Measurements from ENCODE around the gene NFKBIL1.
A peak's percentile ranks its signal among the peaks of the same experiment; 100 is the strongest.

The NFKBIL1 gene

DNA sequence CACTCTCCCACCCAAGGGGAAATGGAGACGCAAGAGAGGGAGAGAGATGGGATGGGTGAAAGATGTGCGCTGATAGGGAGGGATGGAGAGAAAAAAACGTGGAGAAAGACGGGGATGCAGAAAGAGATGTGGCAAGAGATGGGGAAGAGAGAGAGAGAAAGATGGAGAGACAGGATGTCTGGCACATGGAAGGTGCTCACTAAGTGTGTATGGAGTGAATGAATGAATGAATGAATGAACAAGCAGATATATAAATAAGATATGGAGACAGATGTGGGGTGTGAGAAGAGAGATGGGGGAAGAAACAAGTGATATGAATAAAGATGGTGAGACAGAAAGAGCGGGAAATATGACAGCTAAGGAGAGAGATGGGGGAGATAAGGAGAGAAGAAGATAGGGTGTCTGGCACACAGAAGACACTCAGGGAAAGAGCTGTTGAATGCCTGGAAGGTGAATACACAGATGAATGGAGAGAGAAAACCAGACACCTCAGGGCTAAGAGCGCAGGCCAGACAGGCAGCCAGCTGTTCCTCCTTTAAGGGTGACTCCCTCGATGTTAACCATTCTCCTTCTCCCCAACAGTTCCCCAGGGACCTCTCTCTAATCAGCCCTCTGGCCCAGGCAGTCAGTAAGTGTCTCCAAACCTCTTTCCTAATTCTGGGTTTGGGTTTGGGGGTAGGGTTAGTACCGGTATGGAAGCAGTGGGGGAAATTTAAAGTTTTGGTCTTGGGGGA lies 28.7 kb downstream of the NFKBIL1 start:
- Histone ChIP-seq H3K4ac (ENCODE audit: low read depth, low read length) (no peak overlapping the region), H3K9ac (ENCODE audit: low read length) (no peak overlapping the region), H3K4me2 (ENCODE audit: low read length) (no peak overlapping the region), H3K56ac (ENCODE audit: low read length) (no peak overlapping the region), H2BK5ac (ENCODE audit: low read length) (no peak overlapping the region), H2BK120ac (ENCODE audit: low read depth, low read length) (no peak overlapping the region), H3K4me1 (ENCODE audit: control insufficient read depth, low read depth, low read length) (peaks cover 2% of the 10 kb centered on the region), H3K79me2 (ENCODE audit: control insufficient read depth, insufficient read depth, low read length) (no peaks in the 10 kb centered on the region), H3K27me3 (ENCODE audit: insufficient read depth, low read length, poor library complexity) (no peaks in the 10 kb centered on the region), H3K4me3 (ENCODE audit: low read length) (no peak overlapping the region), H3K18ac (ENCODE audit: low read length) (no peak overlapping the region), H4K8ac (ENCODE audit: low read depth, low read length) (no peak overlapping the region), H4K5ac (ENCODE audit: low read length) (no peak overlapping the region), H3K79me1 (ENCODE audit: low read length) (no peaks in the 10 kb centered on the region), H3K23ac (ENCODE audit: low read length) (no peak overlapping the region), H3K36me3 (ENCODE audit: control insufficient read depth, insufficient read depth, low read length) (no peaks in the 10 kb centered on the region), H3K27ac (ENCODE audit: low read depth, low read length) (no peak overlapping the region), H2AK5ac (ENCODE audit: low read length) (no peak overlapping the region), H2BK15ac (replicated peaks; ENCODE audit: low read depth) (no peak overlapping the region)
- WGBS (ENCODE audit: extremely low coverage, insufficient coverage, low lambda C conversion rate): 100% methylated on average over 2 of the region's 8 CpGs
- no peak for DNase-seq

DNA sequence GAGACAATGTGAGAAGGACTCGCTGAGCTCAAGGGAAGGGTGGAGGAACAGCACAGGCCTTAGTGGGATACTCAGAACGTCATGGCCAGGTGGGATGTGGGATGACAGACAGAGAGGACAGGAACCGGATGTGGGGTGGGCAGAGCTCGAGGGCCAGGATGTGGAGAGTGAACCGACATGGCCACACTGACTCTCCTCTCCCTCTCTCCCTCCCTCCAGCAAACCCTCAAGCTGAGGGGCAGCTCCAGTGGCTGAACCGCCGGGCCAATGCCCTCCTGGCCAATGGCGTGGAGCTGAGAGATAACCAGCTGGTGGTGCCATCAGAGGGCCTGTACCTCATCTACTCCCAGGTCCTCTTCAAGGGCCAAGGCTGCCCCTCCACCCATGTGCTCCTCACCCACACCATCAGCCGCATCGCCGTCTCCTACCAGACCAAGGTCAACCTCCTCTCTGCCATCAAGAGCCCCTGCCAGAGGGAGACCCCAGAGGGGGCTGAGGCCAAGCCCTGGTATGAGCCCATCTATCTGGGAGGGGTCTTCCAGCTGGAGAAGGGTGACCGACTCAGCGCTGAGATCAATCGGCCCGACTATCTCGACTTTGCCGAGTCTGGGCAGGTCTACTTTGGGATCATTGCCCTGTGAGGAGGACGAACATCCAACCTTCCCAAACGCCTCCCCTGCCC lies 29.6 kb downstream of the NFKBIL1 start:
- WGBS (ENCODE audit: extremely low coverage, insufficient coverage, low lambda C conversion rate): no CpG with 5 or more reads among the region's 19 CpGs
- Histone ChIP-seq H2BK15ac (replicated peaks; ENCODE audit: low read depth) (no peak overlapping the region), H3K56ac (ENCODE audit: low read length) (no peak overlapping the region), H3K27me3 (ENCODE audit: insufficient read depth, low read length, poor library complexity) (no peaks in the 10 kb centered on the region), H3K9ac (ENCODE audit: low read length) (no peak overlapping the region), H4K8ac (ENCODE audit: low read depth, low read length) (no peak overlapping the region), H4K5ac (ENCODE audit: low read length) (no peak overlapping the region), H3K4me3 (ENCODE audit: low read length) (no peak overlapping the region), H3K79me2 (ENCODE audit: control insufficient read depth, insufficient read depth, low read length) (no peaks in the 10 kb centered on the region), H3K4me2 (ENCODE audit: low read length) (no peak overlapping the region), H2BK5ac (ENCODE audit: low read length) (no peak overlapping the region), H3K4ac (ENCODE audit: low read depth, low read length) (no peak overlapping the region), H3K23ac (ENCODE audit: low read length) (no peak overlapping the region), H3K36me3 (ENCODE audit: control insufficient read depth, insufficient read depth, low read length) (no peaks in the 10 kb centered on the region), H3K79me1 (ENCODE audit: low read length) (no peaks in the 10 kb centered on the region), H2BK120ac (ENCODE audit: low read depth, low read length) (no peak overlapping the region), H3K4me1 (ENCODE audit: control insufficient read depth, low read depth, low read length) (peaks cover 5% of the 10 kb centered on the region), H2AK5ac (ENCODE audit: low read length) (peak overlapping the region; percentile 22), H3K27ac (ENCODE audit: low read depth, low read length) (no peak overlapping the region), H3K18ac (ENCODE audit: low read length) (no peak overlapping the region)
- DNase-seq: no peak

DNA sequence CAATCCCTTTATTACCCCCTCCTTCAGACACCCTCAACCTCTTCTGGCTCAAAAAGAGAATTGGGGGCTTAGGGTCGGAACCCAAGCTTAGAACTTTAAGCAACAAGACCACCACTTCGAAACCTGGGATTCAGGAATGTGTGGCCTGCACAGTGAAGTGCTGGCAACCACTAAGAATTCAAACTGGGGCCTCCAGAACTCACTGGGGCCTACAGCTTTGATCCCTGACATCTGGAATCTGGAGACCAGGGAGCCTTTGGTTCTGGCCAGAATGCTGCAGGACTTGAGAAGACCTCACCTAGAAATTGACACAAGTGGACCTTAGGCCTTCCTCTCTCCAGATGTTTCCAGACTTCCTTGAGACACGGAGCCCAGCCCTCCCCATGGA lies 30.2 kb downstream of the NFKBIL1 start:
- no peak overlapping the region for H3K4ac ChIP-seq (ENCODE audit: low read depth, low read length)
- H4K8ac ChIP-seq (ENCODE audit: low read depth, low read length): no peak overlapping the region
- peaks cover 5% of the 10 kb centered on the region for H3K4me1 ChIP-seq (ENCODE audit: control insufficient read depth, low read depth, low read length)
- H3K79me2 ChIP-seq (ENCODE audit: control insufficient read depth, insufficient read depth, low read length): no peaks in the 10 kb centered on the region
- H3K23ac ChIP-seq (ENCODE audit: low read length): no peak overlapping the region
- no peak overlapping the region for H3K56ac ChIP-seq (ENCODE audit: low read length)
- no peak overlapping the region for H3K4me3 ChIP-seq (ENCODE audit: low read length)
- WGBS (ENCODE audit: extremely low coverage, insufficient coverage, low lambda C conversion rate): no CpG with 5 or more reads among the region's 3 CpGs
- DNase-seq: no peak
- no peak overlapping the region for H3K4me2 ChIP-seq (ENCODE audit: low read length)
- no peak overlapping the region for H2AK5ac ChIP-seq (ENCODE audit: low read length)
- no peaks in the 10 kb centered on the region for H3K79me1 ChIP-seq (ENCODE audit: low read length)
- no peak overlapping the region for H4K5ac ChIP-seq (ENCODE audit: low read length)
- H3K27ac ChIP-seq (ENCODE audit: low read depth, low read length): no peak overlapping the region
- no peak overlapping the region for H2BK120ac ChIP-seq (ENCODE audit: low read depth, low read length)
- H2BK15ac ChIP-seq (replicated peaks; ENCODE audit: low read depth): no peak overlapping the region
- H3K9ac ChIP-seq (ENCODE audit: low read length): no peak overlapping the region
- no peaks in the 10 kb centered on the region for H3K36me3 ChIP-seq (ENCODE audit: control insufficient read depth, insufficient read depth, low read length)
- no peak overlapping the region for H2BK5ac ChIP-seq (ENCODE audit: low read length)
- no peak overlapping the region for H3K18ac ChIP-seq (ENCODE audit: low read length)
- H3K27me3 ChIP-seq (ENCODE audit: insufficient read depth, low read length, poor library complexity): no peaks in the 10 kb centered on the region

DNA sequence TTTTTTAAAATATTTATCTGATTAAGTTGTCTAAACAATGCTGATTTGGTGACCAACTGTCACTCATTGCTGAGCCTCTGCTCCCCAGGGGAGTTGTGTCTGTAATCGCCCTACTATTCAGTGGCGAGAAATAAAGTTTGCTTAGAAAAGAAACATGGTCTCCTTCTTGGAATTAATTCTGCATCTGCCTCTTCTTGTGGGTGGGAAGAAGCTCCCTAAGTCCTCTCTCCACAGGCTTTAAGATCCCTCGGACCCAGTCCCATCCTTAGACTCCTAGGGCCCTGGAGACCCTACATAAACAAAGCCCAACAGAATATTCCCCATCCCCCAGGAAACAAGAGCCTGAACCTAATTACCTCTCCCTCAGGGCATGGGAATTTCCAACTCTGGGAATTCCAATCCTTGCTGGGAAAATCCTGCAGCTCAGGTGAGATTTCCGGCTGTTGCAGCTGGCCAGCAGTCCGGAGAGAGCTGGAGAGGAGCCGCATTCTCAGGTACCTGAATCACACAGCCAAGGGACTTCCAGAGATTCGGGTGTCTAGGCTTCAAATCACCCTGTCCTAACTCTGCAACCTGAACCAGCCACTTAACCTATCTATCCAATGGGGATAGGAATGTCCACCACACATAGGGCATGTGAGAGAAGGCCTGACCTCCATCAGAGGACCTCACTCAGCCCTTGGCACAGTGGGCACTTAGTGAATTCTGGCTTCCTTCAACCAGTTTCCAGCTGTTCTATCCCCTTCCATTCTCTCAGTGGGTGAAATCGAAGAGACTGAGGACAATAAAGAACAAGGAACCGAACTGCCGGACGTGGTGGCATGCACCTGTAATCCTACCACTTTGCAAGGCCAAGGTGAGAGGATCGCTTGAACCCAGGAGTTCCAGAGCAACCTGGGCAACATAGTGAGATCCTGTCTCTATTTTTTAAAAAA lies 31.0 kb downstream of the NFKBIL1 start:
- no peaks in the 10 kb centered on the region for H3K36me3 ChIP-seq (ENCODE audit: control insufficient read depth, insufficient read depth, low read length)
- no peaks in the 10 kb centered on the region for H3K79me2 ChIP-seq (ENCODE audit: control insufficient read depth, insufficient read depth, low read length)
- no CpG with 5 or more reads among the region's 12 CpGs for WGBS (ENCODE audit: extremely low coverage, insufficient coverage, low lambda C conversion rate)
- no peaks in the 10 kb centered on the region for H3K27me3 ChIP-seq (ENCODE audit: insufficient read depth, low read length, poor library complexity)
- H3K27ac ChIP-seq (ENCODE audit: low read depth, low read length): peak overlapping the region; percentile 58
- H2BK15ac ChIP-seq (replicated peaks; ENCODE audit: low read depth): no peak overlapping the region
- H3K23ac ChIP-seq (ENCODE audit: low read length): no peak overlapping the region
- no peak overlapping the region for H2BK120ac ChIP-seq (ENCODE audit: low read depth, low read length)
- no peak overlapping the region for H4K5ac ChIP-seq (ENCODE audit: low read length)
- DNase-seq: peak; percentile 96
- H3K4ac ChIP-seq (ENCODE audit: low read depth, low read length): no peak overlapping the region
- H3K9ac ChIP-seq (ENCODE audit: low read length): no peak overlapping the region
- no peak overlapping the region for H3K18ac ChIP-seq (ENCODE audit: low read length)
- H3K4me2 ChIP-seq (ENCODE audit: low read length): no peak overlapping the region
- no peaks in the 10 kb centered on the region for H3K79me1 ChIP-seq (ENCODE audit: low read length)
- no peak overlapping the region for H4K8ac ChIP-seq (ENCODE audit: low read depth, low read length)
- no peak overlapping the region for H2BK5ac ChIP-seq (ENCODE audit: low read length)
- H3K56ac ChIP-seq (ENCODE audit: low read length): peak overlapping the region; percentile 50
- H3K4me1 ChIP-seq (ENCODE audit: control insufficient read depth, low read depth, low read length): peaks cover 5% of the 10 kb centered on the region
- no peak overlapping the region for H2AK5ac ChIP-seq (ENCODE audit: low read length)
- no peak overlapping the region for H3K4me3 ChIP-seq (ENCODE audit: low read length)

DNA sequence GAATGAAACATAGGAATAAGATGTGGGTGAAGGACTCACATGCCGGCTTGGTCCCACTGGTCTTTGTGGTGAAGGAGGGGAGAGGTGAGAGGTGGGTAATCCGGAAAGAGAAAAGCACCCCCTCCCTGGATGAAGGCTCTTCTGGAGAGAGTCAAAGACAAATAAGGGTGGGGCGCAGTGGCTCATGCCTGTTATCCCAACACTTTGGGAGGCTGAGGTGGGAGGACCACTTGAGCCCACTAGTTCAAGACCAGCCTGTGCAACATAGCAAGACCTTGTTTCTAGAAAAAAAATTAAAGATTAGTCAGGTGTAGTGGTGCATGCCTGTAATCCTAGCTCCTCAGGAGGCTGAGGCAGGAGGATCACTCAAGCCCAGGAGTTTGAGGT lies 31.7 kb downstream of the NFKBIL1 start:
- Histone ChIP-seq H3K27ac (ENCODE audit: low read depth, low read length) (no peak overlapping the region), H3K9ac (ENCODE audit: low read length) (no peak overlapping the region), H3K27me3 (ENCODE audit: insufficient read depth, low read length, poor library complexity) (no peaks in the 10 kb centered on the region), H3K18ac (ENCODE audit: low read length) (no peak overlapping the region), H3K4ac (ENCODE audit: low read depth, low read length) (no peak overlapping the region), H3K4me1 (ENCODE audit: control insufficient read depth, low read depth, low read length) (peaks cover 5% of the 10 kb centered on the region), H3K36me3 (ENCODE audit: control insufficient read depth, insufficient read depth, low read length) (no peaks in the 10 kb centered on the region), H3K56ac (ENCODE audit: low read length) (no peak overlapping the region), H4K8ac (ENCODE audit: low read depth, low read length) (no peak overlapping the region), H3K4me2 (ENCODE audit: low read length) (no peak overlapping the region), H2BK120ac (ENCODE audit: low read depth, low read length) (no peak overlapping the region), H3K23ac (ENCODE audit: low read length) (no peak overlapping the region), H4K5ac (ENCODE audit: low read length) (no peak overlapping the region), H3K79me1 (ENCODE audit: low read length) (no peaks in the 10 kb centered on the region), H2BK15ac (replicated peaks; ENCODE audit: low read depth) (no peak overlapping the region), H3K79me2 (ENCODE audit: control insufficient read depth, insufficient read depth, low read length) (no peaks in the 10 kb centered on the region), H2AK5ac (ENCODE audit: low read length) (no peak overlapping the region), H3K4me3 (ENCODE audit: low read length) (no peak overlapping the region), H2BK5ac (ENCODE audit: low read length) (no peak overlapping the region)
- no CpG with 5 or more reads among the region's 3 CpGs for WGBS (ENCODE audit: extremely low coverage, insufficient coverage, low lambda C conversion rate)
- no peak for DNase-seq
